ENCODE results near the gene PRKCA. TPM values are rescaled to one million over a fixed set of nuclear protein-coding genes. Genes with fewer than 3 reads are reported as not detected.

PRKCA gene
- total and polyA plus RNA-seq, 4 donors, result 3.0 to 14.1 (median 5.4) TPM

DNA sequence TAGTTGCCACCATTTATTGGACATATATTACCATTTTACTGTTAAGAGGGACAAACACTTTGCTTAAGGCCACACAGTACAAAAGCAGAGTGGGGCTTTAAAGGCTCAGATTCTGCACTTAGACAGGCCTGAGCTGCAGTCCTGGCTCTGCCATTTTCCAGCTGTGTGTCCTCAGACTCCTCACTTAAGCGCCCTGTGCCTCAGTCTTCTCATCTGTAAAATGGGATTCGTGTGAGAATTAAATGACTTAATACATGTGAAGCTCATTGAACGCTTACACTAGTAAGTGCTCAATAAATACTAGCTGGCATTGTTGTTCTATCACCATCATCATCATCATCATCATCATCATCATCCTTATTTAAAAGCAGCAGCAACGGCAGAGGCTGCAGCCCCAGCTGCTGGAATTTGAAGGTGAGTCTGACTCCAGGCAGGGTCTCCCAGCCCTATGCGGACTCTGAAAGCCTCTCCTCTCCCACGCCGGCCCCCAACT is 532.1 kb downstream of the PRKCA start:
- no peak for DNase-seq (ENCODE audit: low spot score)
- 35% methylated on average over 7 of the region's 7 CpGs for WGBS
- Histone ChIP-seq H3K4me3 (ENCODE audit: low read depth in 1 of 3, low read length in 3 of 3) (no peak overlapping the region), H3K4me1 (ENCODE audit: control insufficient read depth in 4 of 4, insufficient read depth in 4 of 4, low read length in 3 of 4) (no peaks in the 10 kb centered on the region), H3K9me3 (ENCODE audit: control insufficient read depth in 4 of 4, low read length in 3 of 4) (no peaks in the 10 kb centered on the region), H3K9ac (ENCODE audit: low read depth in 1 of 2, low read length in 2 of 2) (no peak overlapping the region), H3K27ac (ENCODE audit: low read depth in 1 of 2, low read length in 2 of 2) (no peak overlapping the region), H3K36me3 (ENCODE audit: control insufficient read depth in 4 of 4, insufficient read depth in 3 of 4, low read depth in 1 of 4, low read length in 3 of 4) (no peaks in the 10 kb centered on the region), H3K27me3 (ENCODE audit: control insufficient read depth in 4 of 4, insufficient read depth in 4 of 4, low read length in 3 of 4) (peaks cover 0 to 10% (median 6%) of the 10 kb centered on the region in 4 donors)
- no peak for TF ChIP-seq NR2F2 (IDR thresholded peaks at IDR 0.05)

DNA sequence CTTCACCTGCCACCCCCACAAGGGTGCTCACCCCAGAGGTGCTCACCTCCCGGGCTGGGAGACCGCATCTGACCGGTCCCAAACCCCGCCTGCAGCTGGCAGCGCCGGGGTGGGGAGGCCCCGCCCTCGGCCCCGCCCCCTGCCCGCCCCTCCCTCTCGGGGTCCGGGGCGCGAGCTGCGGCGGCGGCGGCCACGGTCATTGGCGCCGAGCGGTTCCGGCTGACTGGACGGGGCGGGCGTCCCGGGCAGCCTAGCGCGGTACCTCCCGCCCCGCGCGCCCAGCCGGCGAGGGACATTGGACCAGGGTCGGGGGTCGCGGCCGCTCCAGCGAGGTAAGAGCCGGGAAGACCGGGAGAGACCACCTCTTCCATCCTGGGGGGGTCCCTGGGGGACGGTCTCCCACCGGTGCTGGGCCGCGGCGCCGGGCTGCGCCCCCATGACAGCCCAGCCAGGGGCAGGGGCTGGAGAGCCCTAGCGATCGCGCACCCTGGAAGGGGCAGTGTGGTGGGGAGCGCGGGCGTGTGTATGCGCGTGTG is 532.6 kb downstream of the PRKCA start, which contains the start of gene CACNG5:
CACNG5 (plus strand) TSS at position 199 of the 536 bp plus-strand sequence. CDS start 42,216 bp downstream, outside the sequence.
- Histone ChIP-seq H3K4me3 (ENCODE audit: low read depth in 1 of 3, low read length in 3 of 3) (no peak within 1 kb of the TSS), H3K4me1 (ENCODE audit: control insufficient read depth in 4 of 4, insufficient read depth in 4 of 4, low read length in 3 of 4) (no peaks in the 10 kb centered on the region), H3K27me3 (ENCODE audit: control insufficient read depth in 4 of 4, insufficient read depth in 4 of 4, low read length in 3 of 4) (peaks cover 0 to 8% (median 5%) of the 10 kb centered on the region in 4 donors), H3K9ac (ENCODE audit: low read depth in 1 of 2, low read length in 2 of 2) (no peak within 1 kb of the TSS), H3K9me3 (ENCODE audit: control insufficient read depth in 4 of 4, low read length in 3 of 4) (no peaks in the 10 kb centered on the region), H3K27ac (ENCODE audit: low read depth in 1 of 2, low read length in 2 of 2) (no peak within 1 kb of the TSS), H3K36me3 (ENCODE audit: control insufficient read depth in 4 of 4, insufficient read depth in 3 of 4, low read depth in 1 of 4, low read length in 3 of 4) (no peaks in the 10 kb centered on the region)
- no peak for TF ChIP-seq GABPA (IDR thresholded peaks at IDR 0.05 in 1 of 2, conservative IDR thresholded peaks at IDR 0.05 in 1 of 2)
- no peak for TF ChIP-seq RAD21 (IDR thresholded peaks at IDR 0.05)
- TF ChIP-seq HNF4A (conservative IDR thresholded peaks at IDR 0.05), result no peak
- TF ChIP-seq HNF4G (IDR thresholded peaks at IDR 0.05), result no peak
- TF ChIP-seq EGR1 (IDR thresholded peaks at IDR 0.05; ENCODE audit: low read depth in 2 of 2), result no peak
- TF ChIP-seq, protein P1, sequence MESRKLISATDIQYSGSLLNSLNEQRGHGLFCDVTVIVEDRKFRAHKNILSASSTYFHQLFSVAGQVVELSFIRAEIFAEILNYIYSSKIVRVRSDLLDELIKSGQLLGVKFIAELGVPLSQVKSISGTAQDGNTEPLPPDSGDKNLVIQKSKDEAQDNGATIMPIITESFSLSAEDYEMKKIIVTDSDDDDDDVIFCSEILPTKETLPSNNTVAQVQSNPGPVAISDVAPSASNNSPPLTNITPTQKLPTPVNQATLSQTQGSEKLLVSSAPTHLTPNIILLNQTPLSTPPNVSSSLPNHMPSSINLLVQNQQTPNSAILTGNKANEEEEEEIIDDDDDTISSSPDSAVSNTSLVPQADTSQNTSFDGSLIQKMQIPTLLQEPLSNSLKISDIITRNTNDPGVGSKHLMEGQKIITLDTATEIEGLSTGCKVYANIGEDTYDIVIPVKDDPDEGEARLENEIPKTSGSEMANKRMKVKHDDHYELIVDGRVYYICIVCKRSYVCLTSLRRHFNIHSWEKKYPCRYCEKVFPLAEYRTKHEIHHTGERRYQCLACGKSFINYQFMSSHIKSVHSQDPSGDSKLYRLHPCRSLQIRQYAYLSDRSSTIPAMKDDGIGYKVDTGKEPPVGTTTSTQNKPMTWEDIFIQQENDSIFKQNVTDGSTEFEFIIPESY (IDR thresholded peaks at IDR 0.05), result no peak
- TF ChIP-seq JUND (IDR thresholded peaks at IDR 0.05), result no peak
- TF ChIP-seq, protein P2, sequence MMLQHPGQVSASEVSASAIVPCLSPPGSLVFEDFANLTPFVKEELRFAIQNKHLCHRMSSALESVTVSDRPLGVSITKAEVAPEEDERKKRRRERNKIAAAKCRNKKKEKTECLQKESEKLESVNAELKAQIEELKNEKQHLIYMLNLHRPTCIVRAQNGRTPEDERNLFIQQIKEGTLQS (IDR thresholded peaks at IDR 0.05), result no peak
- TF ChIP-seq FOXA2 (IDR thresholded peaks at IDR 0.05), result no peak
- no peak for TF ChIP-seq NR2F2 (IDR thresholded peaks at IDR 0.05)
- no peak for TF ChIP-seq CTCF (IDR thresholded peaks at IDR 0.05; ENCODE audit: low read depth, low read length, missing input control)
- TF ChIP-seq, protein P3, sequence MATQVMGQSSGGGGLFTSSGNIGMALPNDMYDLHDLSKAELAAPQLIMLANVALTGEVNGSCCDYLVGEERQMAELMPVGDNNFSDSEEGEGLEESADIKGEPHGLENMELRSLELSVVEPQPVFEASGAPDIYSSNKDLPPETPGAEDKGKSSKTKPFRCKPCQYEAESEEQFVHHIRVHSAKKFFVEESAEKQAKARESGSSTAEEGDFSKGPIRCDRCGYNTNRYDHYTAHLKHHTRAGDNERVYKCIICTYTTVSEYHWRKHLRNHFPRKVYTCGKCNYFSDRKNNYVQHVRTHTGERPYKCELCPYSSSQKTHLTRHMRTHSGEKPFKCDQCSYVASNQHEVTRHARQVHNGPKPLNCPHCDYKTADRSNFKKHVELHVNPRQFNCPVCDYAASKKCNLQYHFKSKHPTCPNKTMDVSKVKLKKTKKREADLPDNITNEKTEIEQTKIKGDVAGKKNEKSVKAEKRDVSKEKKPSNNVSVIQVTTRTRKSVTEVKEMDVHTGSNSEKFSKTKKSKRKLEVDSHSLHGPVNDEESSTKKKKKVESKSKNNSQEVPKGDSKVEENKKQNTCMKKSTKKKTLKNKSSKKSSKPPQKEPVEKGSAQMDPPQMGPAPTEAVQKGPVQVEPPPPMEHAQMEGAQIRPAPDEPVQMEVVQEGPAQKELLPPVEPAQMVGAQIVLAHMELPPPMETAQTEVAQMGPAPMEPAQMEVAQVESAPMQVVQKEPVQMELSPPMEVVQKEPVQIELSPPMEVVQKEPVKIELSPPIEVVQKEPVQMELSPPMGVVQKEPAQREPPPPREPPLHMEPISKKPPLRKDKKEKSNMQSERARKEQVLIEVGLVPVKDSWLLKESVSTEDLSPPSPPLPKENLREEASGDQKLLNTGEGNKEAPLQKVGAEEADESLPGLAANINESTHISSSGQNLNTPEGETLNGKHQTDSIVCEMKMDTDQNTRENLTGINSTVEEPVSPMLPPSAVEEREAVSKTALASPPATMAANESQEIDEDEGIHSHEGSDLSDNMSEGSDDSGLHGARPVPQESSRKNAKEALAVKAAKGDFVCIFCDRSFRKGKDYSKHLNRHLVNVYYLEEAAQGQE (IDR thresholded peaks at IDR 0.05), result no peak
- TF ChIP-seq YY1 (IDR thresholded peaks at IDR 0.05), result no peak
- no peak for TF ChIP-seq FOXA1 (IDR thresholded peaks at IDR 0.05)
- no peak for TF ChIP-seq TAF1 (conservative IDR thresholded peaks at IDR 0.05)
- no peak for TF ChIP-seq SP1 (IDR thresholded peaks at IDR 0.05)
- no peak for TF ChIP-seq RXRA (IDR thresholded peaks at IDR 0.05)
- DNase-seq (ENCODE audit: low spot score), result no peak
- WGBS, result 8% methylated on average over 57 of the region's 57 CpGs

All from liver (tissue), 9 donors.